RWPE2 (cell line): ENCODE measurements around the gene OCIAD2.

Source experiments
- ATAC-seq: fragments of 200-7000 bp; cut with Tn5 transposase; 3 replicates; pipeline ENCODE4 v1.9.1; 2021; ENCODE audit warnings: low read depth
- DNase-seq: peaks from one replicate; pipeline ENCODE4 v3.0.0-alpha.2; 2020; ENCODE audit warnings: low spot score
- H3K27ac ChIP-seq: fragments of 450-650 bp; 2 replicates; pipeline ENCODE4 v1.5.1; 2017; ENCODE audit warnings: mild to moderate bottlenecking; ENCODE audit not compliant: poor library complexity, severe bottlenecking
- H3K27me3 ChIP-seq: fragments of 250-450 bp; sonication (Bioruptor Pico); 2 replicates; pipeline ENCODE4 v1.5.1; 2021; ENCODE audit warnings: mild to moderate bottlenecking, moderate library complexity; ENCODE audit not compliant: insufficient read depth, poor library complexity, severe bottlenecking
- H3K36me3 ChIP-seq: fragments of 250-450 bp; sonication (Bioruptor Pico); 2 replicates; pipeline ENCODE4 v1.5.1; 2020; ENCODE audit warnings: low read depth, mild to moderate bottlenecking, moderate library complexity
- H3K4me1 ChIP-seq: fragments of 250-450 bp; sonication (Bioruptor Pico); 2 replicates; pipeline ENCODE4 v1.5.1; 2021; ENCODE audit warnings: mild to moderate bottlenecking, moderate library complexity; ENCODE audit not compliant: insufficient read depth, poor library complexity, severe bottlenecking
- H3K4me3 ChIP-seq: fragments of 250-450 bp; sonication (Bioruptor Pico); 2 replicates; pipeline ENCODE4 v1.5.1; 2021; ENCODE audit warnings: mild to moderate bottlenecking, moderate library complexity; ENCODE audit not compliant: severe bottlenecking
- H3K9me3 ChIP-seq: fragments of 250-450 bp; sonication (Bioruptor Pico); 2 replicates; pipeline ENCODE4 v1.5.1; 2021; ENCODE audit warnings: mild to moderate bottlenecking, moderate library complexity; ENCODE audit not compliant: severe bottlenecking
- CTCF ChIP-seq: fragments of 450-650 bp; IDR thresholded peaks from one replicate; pipeline ENCODE4 v1.5.1; 2017; ENCODE audit warnings: mild to moderate bottlenecking, moderate library complexity; ENCODE audit not compliant: poor library complexity, severe bottlenecking

The OCIAD2 gene, protein sequence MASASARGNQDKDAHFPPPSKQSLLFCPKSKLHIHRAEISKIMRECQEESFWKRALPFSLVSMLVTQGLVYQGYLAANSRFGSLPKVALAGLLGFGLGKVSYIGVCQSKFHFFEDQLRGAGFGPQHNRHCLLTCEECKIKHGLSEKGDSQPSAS

GRCh38 chr4:48906206-48907173 lies at the start of gene OCIAD2:
OCIAD2 (minus strand) TSS chr4:48906774; CDS start chr4:48904549, 2,225 bp downstream.
- ATAC-seq (peak; percentile 33; the same call in 2 of the 3 replicates), DNase-seq (peak; percentile 70)
- TF ChIP-seq CTCF = no peak

DNA sequence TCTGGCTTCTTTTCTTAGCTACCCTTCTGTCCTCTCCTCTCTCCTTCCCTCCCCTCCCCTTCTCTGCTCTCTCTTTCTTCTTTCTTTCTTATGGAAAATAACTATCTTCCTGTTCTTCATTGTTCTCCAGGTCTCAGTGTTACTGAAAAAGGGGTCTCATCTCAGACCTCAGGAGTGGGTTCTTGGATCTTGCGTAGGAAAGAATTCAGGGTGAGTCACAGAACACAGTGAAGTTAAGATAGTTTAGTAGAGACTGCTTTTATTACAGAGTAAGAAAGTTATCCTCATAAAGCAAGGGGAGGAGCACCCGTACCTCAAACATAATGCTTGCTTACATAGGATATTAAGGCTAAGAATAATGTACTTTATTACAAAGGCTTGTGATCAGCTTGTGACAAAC lies 47.7 kb upstream of the OCIAD2 start:
- Histone ChIP-seq H3K4me3 (no peak overlapping the region), H3K27ac (peak overlapping the region; percentile 95), H3K27me3 (no peaks in the 10 kb centered on the region), H3K9me3 (no peaks in the 10 kb centered on the region), H3K36me3 (no peaks in the 10 kb centered on the region), H3K4me1 (peaks cover 33% of the 10 kb centered on the region)
- no peak for TF ChIP-seq CTCF
- ATAC-seq (peak; percentile 57), DNase-seq (no peak)

More at GRCh38 chr4:48906206-48907173, at the start of gene OCIAD2:
- Histone ChIP-seq H3K36me3 (peaks cover 37% of the 10 kb centered on the region), H3K4me3 (peak within 1 kb of the TSS; percentile 64), H3K9me3 (no peaks in the 10 kb centered on the region), H3K27ac (peak within 1 kb of the TSS; percentile 85), H3K4me1 (peaks cover 21% of the 10 kb centered on the region), H3K27me3 (no peaks in the 10 kb centered on the region)

- no peaks in the 10 kb centered on the region for H3K9me3 ChIP-seq
- H3K4me1 ChIP-seq = peaks cover 49% of the 10 kb centered on the region
- ATAC-seq = peak; percentile 83
- TF ChIP-seq CTCF = no peak
- peak overlapping the region; percentile 83 for H3K27ac ChIP-seq
- no peaks in the 10 kb centered on the region for H3K36me3 ChIP-seq
- no peaks in the 10 kb centered on the region for H3K27me3 ChIP-seq
- H3K4me3 ChIP-seq = no peak overlapping the region
- DNase-seq = no peak
Observed at GRCh38 chr4:48949518-48950219, 43.1 kb upstream of the OCIAD2 start.

- no peaks in the 10 kb centered on the region for H3K9me3 ChIP-seq
- no peak overlapping the region for H3K4me3 ChIP-seq
- no peak for DNase-seq
- no peaks in the 10 kb centered on the region for H3K36me3 ChIP-seq
- no peak for TF ChIP-seq CTCF
- H3K27me3 ChIP-seq = no peaks in the 10 kb centered on the region
- H3K4me1 ChIP-seq = peaks cover 49% of the 10 kb centered on the region
- H3K27ac ChIP-seq = peak overlapping the region; percentile 83
- no peak for ATAC-seq
Observed at GRCh38 chr4:48949086-48949485, 42.5 kb upstream of the OCIAD2 start.
